Astrocyte (in vitro differentiated cells and primary cell): ENCODE results near the gene TTC36.

Source experiments
- CTCF ChIP-seq: IDR thresholded peaks from 2 replicates; pipeline ENCODE4 v1.5.1; 2011; ENCODE audit warnings: low read depth, mild to moderate bottlenecking, inconsistent platforms, low read length, moderate library complexity; ENCODE audit not compliant: insufficient read depth
- EZH2 ChIP-seq: IDR thresholded peaks from 2 replicates; pipeline ENCODE4 v1.6.1; 2012; ENCODE audit warnings: mild to moderate bottlenecking, low read length, inconsistent platforms; ENCODE audit not compliant: insufficient read depth

- TF ChIP-seq CTCF (no peak), EZH2 (no peak)
These were observed 4.4 kb downstream of the TTC36 start for GRCh38 chr11:118531597-118532084.
